K562 (cell line): Measurements from ENCODE around the gene RAG2. TPM values are rescaled to one million over a fixed set of nuclear protein-coding genes. Genes with fewer than 3 reads are reported as not detected.
A peak's percentile ranks its signal among the peaks of the same experiment; 100 is the strongest.

Source experiments
- BACH1 ChIP-seq: fragments of 200-800 bp; sonication (Bioruptor generic); IDR thresholded peaks from 2 replicates; pipeline ENCODE4 v1.6.1; 2016; ENCODE audit warnings: missing genetic modification characterization, missing compliant biosample characterization
- CXXC5 ChIP-seq: fragments of 250-450 bp; sonication (Bioruptor Pico); IDR thresholded peaks from 2 replicates; pipeline ENCODE4 v1.8.0; 2022; ENCODE audit warnings: inconsistent platforms, mild to moderate bottlenecking, moderate library complexity
- ELF2 ChIP-seq: fragments of 250-450 bp; sonication (Bioruptor Pico); IDR thresholded peaks from 2 replicates; pipeline ENCODE4 v1.5.0; 2021; ENCODE audit warnings: mild to moderate bottlenecking
- EP300 ChIP-seq: IDR thresholded peaks from 2 replicates; pipeline ENCODE4 v1.6.1; 2012; ENCODE audit warnings: low read length, improper control_type of control experiment
- HEY1 ChIP-seq: fragments of 250-450 bp; sonication (Bioruptor Pico); IDR thresholded peaks from 2 replicates; pipeline ENCODE4 v1.5.0; 2020; ENCODE audit warnings: mild to moderate bottlenecking, moderate library complexity, borderline replicate concordance
- PHTF2 ChIP-seq: fragments of 250-450 bp; sonication (Bioruptor Pico); IDR thresholded peaks from 2 replicates; pipeline ENCODE4 v1.5.0; 2021; ENCODE audit warnings: mild to moderate bottlenecking
- RBM14 ChIP-seq: fragments of 200-400 bp; formaldehyde crosslinking; IDR thresholded peaks from 2 replicates; pipeline ENCODE4 v1.6.1; 2018; ENCODE audit warnings: low read depth, mild to moderate bottlenecking, low read length, moderate library complexity, borderline replicate concordance; ENCODE audit not compliant: insufficient read depth
- SIN3A ChIP-seq, 2 experiments: fragments of 150-350 bp in 1 of 2; IDR thresholded peaks; 2 replicates each; pipeline ENCODE4 v1.6.1; 2011 to 2016; ENCODE audit warnings: borderline replicate concordance in 2 of 2, low read depth in 2 of 2, low read length in 2 of 2, mild to moderate bottlenecking in 2 of 2, moderate library complexity in 2 of 2; ENCODE audit not compliant: control insufficient read depth in 1 of 2
- SMAD2 ChIP-seq: fragments of 150-350 bp; IDR thresholded peaks from 2 replicates; pipeline ENCODE4 v1.6.1; 2014; ENCODE audit warnings: low read depth, mild to moderate bottlenecking, low read length
- TEAD2 ChIP-seq: fragments of 450-650 bp; IDR thresholded peaks from 2 replicates; pipeline ENCODE4 v1.6.1; 2016; ENCODE audit warnings: missing genetic modification characterization, control low read depth, missing compliant biosample characterization
- TOE1 ChIP-seq, 2 experiments: fragments of 450-650 bp in 1 of 2; sonication (generic) in 1 of 2; formaldehyde crosslinking in 1 of 2; IDR thresholded peaks; 2 replicates each; pipeline versions ENCODE4 v1.7.1 to v1.8.0; 2016 to 2022; ENCODE audit warnings: borderline replicate concordance in 2 of 2, mild to moderate bottlenecking in 2 of 2, antibody characterized with exemption in 1 of 2, inconsistent platforms in 1 of 2, low read depth in 1 of 2, missing genetic modification reagents in 1 of 2, moderate library complexity in 1 of 2
- ZBED1 ChIP-seq: IDR thresholded peaks from 2 replicates; pipeline ENCODE4 v1.6.1; 2014
- ZC3H11A ChIP-seq: IDR thresholded peaks from 2 replicates; pipeline ENCODE4 v1.6.1; 2012; ENCODE audit warnings: low read depth, low read length, improper control_type of control experiment
- ZNF143 ChIP-seq: sonication (generic); formaldehyde crosslinking; IDR thresholded peaks from 2 replicates; pipeline ENCODE4 v1.9.0; 2022; ENCODE audit warnings: mild to moderate bottlenecking, missing genetic modification reagents
- ZNF197 ChIP-seq: fragments of 200-800 bp; sonication (Bioruptor generic); IDR thresholded peaks from 2 replicates; pipeline ENCODE4 v1.6.1; 2016; ENCODE audit warnings: low read depth, missing genetic modification characterization, missing compliant biosample characterization
- ZNF436 ChIP-seq: fragments of 250-450, 450-650 bp; sonication (Bioruptor Pico); formaldehyde crosslinking; IDR thresholded peaks from 2 replicates; pipeline ENCODE4 v1.7.0; 2020; ENCODE audit warnings: mild to moderate bottlenecking
- ZNF79 ChIP-seq: fragments of 250-450 bp; sonication (Bioruptor Pico); IDR thresholded peaks from 2 replicates; pipeline ENCODE4 v1.4.0; 2020; ENCODE audit warnings: low read depth, mild to moderate bottlenecking, moderate library complexity
- polyA plus RNA-seq, 8 experiments: library from polyadenylated mRNA; depleted of rRNA in 4 of 8; stranded (reverse) in 5 of 8; unstranded in 3 of 8; fragments of >200 nt; fragmentation: Nextera tagmentation in 2 of 8; fragmentation: Illumina TruSeq in 1 of 8; extraction: Ambion mirVana in 2 of 8; extraction: Trizol in 1 of 8; gene quantifications; 2 replicates each; pipeline versions ENCODE4 v1.2.1 to v1.2.3, GENCODE V29; 2011 to 2014; ENCODE audit warnings: inconsistent platforms in 1 of 8, missing spikeins in 1 of 8
- total RNA-seq, 7 experiments: library from RNA; depleted of rRNA in 6 of 7; stranded (reverse); fragments of >200 nt in 6 of 7; fragmentation: Illumina TruSeq in 2 of 7; extraction: Trizol in 2 of 7; gene quantifications; 2 replicates each; pipeline versions ENCODE4 v1.2.1 to v1.2.3, GENCODE V29; 2011 to 2021; ENCODE audit warnings: low replicate concordance in 1 of 7
- TF ChIP-seq, protein P1 (sequence below): fragments of 450-650 bp; conservative IDR thresholded peaks from 2 replicates; pipeline ENCODE4 v1.6.1; 2016; ENCODE audit warnings: missing genetic modification characterization, low read depth, mild to moderate bottlenecking, control low read depth, missing compliant biosample characterization
- TF ChIP-seq, protein P2 (sequence below): fragments of 250-450 bp; sonication (Bioruptor Pico); IDR thresholded peaks from 2 replicates; pipeline ENCODE4 v1.5.1; 2021; ENCODE audit warnings: mild to moderate bottlenecking
- TF ChIP-seq, protein P3 (sequence below): sonication (generic); formaldehyde crosslinking; IDR thresholded peaks from 2 replicates; pipeline ENCODE4 v1.8.1; 2023; ENCODE audit warnings: mild to moderate bottlenecking, missing genetic modification reagents

The RAG2 gene
- total and polyA plus RNA-seq, 9 of the 15 experiments (the other 6 are each of a cell fraction or from before 2014, with no cell fraction given): 0.06 to 2.7 (median 0.26) TPM; not detected in 3

DNA sequence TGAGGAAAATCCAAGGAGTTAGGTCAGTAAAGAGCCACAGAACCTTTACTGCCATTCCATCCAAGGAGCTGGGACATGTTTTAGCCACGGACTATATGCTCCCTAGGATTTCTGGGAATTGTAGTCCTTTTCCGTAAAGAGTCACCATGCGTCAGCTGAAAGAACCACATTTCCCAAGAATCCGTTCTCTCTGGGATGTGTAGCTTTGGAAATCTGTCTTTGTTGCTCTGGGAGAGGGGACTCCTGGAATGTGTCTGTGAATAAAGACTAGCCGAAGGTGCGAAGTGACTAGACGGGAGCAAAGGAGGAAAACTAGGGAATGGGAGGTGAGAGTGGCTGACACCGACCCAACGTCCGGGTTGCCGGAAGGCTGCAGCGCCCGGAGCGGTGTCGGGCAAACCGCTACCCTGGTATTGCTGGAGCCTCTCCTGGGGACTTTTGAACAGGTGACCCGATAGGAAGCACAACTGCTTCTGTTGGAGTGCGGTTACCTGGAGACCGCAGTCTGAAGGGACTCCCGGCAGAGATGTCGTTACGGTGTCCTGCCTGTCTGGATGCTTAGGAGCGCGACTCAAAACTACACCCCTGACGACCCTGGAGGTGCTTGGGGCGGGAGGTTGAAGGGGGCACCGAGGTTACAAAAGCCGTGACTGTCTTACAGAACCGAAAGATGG, 3.6 kb downstream of the RAG2 start, which contains the start of gene IFTAP (continued):
- TF ChIP-seq ZNF197 (CRISPR knock-in tag) (peak; percentile 93), ZNF436 (CRISPR knock-in tag) (no peak), ZBED1 (no peak), ZNF143 (CRISPR knock-in tag) (peak; percentile 91), TOE1 (IDR thresholded peaks at IDR 0.05; ENCODE audit: borderline replicate concordance) (peak; percentile 80), TOE1 (CRISPR knock-in tag; IDR thresholded peaks at IDR 0.05; ENCODE audit: borderline replicate concordance, low read depth) (no peak), ZNF79 (CRISPR knock-in tag) (peak; percentile 68; the same call in 1 of the 2 replicates), ELF2 (CRISPR knock-in tag) (peak; percentile 58; the same call in 1 of the 2 replicates), SIN3A (IDR thresholded peaks at IDR 0.05; ENCODE audit: borderline replicate concordance in 2 of 2, control insufficient read depth in 1 of 2, low read depth in 2 of 2, low read length in 2 of 2) (no peak), HEY1 (CRISPR knock-in tag) (peak; percentile 60; the same call in 1 of the 2 replicates), RBM14 (no peak), BACH1 (tag) (peak; percentile 60; the same call in 1 of the 2 replicates), TEAD2 (tag) (peak; percentile 82), ZC3H11A (peak; percentile 48; the same call in 1 of the 2 replicates), SMAD2 (no peak), PHTF2 (peak; percentile 18; the same call in 1 of the 2 replicates), CXXC5 (peak; percentile 58), EP300 (peak; percentile 4; the same call in 1 of the 2 replicates)
- TF ChIP-seq, protein P1, sequence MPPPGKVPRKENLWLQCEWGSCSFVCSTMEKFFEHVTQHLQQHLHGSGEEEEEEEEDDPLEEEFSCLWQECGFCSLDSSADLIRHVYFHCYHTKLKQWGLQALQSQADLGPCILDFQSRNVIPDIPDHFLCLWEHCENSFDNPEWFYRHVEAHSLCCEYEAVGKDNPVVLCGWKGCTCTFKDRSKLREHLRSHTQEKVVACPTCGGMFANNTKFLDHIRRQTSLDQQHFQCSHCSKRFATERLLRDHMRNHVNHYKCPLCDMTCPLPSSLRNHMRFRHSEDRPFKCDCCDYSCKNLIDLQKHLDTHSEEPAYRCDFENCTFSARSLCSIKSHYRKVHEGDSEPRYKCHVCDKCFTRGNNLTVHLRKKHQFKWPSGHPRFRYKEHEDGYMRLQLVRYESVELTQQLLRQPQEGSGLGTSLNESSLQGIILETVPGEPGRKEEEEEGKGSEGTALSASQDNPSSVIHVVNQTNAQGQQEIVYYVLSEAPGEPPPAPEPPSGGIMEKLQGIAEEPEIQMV (tag): peak; percentile 57; the same call in 1 of the 2 replicates
- TF ChIP-seq, protein P2, sequence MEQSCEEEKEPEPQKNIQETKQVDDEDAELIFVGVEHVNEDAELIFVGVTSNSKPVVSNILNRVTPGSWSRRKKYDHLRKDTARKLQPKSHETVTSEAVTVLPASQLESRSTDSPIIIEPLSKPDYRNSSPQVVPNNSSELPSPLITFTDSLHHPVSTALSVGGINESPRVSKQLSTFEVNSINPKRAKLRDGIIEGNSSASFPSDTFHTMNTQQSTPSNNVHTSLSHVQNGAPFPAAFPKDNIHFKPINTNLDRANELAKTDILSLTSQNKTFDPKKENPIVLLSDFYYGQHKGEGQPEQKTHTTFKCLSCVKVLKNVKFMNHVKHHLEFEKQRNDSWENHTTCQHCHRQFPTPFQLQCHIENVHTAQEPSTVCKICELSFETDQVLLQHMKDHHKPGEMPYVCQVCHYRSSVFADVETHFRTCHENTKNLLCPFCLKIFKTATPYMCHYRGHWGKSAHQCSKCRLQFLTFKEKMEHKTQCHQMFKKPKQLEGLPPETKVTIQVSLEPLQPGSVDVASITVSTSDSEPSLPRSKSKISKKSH: no peak
- TF ChIP-seq, protein P3, sequence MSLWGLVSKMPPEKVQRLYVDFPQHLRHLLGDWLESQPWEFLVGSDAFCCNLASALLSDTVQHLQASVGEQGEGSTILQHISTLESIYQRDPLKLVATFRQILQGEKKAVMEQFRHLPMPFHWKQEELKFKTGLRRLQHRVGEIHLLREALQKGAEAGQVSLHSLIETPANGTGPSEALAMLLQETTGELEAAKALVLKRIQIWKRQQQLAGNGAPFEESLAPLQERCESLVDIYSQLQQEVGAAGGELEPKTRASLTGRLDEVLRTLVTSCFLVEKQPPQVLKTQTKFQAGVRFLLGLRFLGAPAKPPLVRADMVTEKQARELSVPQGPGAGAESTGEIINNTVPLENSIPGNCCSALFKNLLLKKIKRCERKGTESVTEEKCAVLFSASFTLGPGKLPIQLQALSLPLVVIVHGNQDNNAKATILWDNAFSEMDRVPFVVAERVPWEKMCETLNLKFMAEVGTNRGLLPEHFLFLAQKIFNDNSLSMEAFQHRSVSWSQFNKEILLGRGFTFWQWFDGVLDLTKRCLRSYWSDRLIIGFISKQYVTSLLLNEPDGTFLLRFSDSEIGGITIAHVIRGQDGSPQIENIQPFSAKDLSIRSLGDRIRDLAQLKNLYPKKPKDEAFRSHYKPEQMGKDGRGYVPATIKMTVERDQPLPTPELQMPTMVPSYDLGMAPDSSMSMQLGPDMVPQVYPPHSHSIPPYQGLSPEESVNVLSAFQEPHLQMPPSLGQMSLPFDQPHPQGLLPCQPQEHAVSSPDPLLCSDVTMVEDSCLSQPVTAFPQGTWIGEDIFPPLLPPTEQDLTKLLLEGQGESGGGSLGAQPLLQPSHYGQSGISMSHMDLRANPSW (CRISPR knock-in tag): 0 out of 2 replicates have a peak, but pooled peaks have one; percentile 45
